B cell (primary cell): Measurements from ENCODE around the gene UBR2. TPM values are rescaled to one million over a fixed set of nuclear protein-coding genes. Genes with fewer than 3 reads are reported as not detected.

Experiments
- ATAC-seq: fragments of 200-7000 bp; cut with Tn5 transposase; one replicate; pipeline ENCODE4 v1.10.0; 2021; ENCODE audit warnings: low read depth, mild to moderate bottlenecking, moderate number of reproducible peaks, moderate library complexity
- CTCF ChIA-PET: fragments of 350-600 bp; sonication (Branson Sonifier 250); formaldehyde crosslinking; loops from one replicate; lab custom pipeline; 2021; ENCODE audit warnings: antibody characterized with exemption, inconsistent platforms; lab: Charles Lee
- POLR2A ChIA-PET: fragments of 350-600 bp; sonication (Branson Sonifier 250); formaldehyde crosslinking; loops from one replicate; lab custom pipeline; 2021; ENCODE audit warnings: antibody characterized with exemption; lab: Charles Lee
- DNase-seq: peaks from one replicate; pipeline ENCODE4 v3.0.0; 2013
- H2AFZ ChIP-seq: 2 replicates; pipeline ENCODE4 v1.6.1; 2012; ENCODE audit warnings: mild to moderate bottlenecking, low read depth, low read length; ENCODE audit not compliant: insufficient read depth, poor library complexity, severe bottlenecking
- H3K27ac ChIP-seq, 2 donors: 1 replicate in 1 of 2; 2 replicates in 1 of 2; pipeline ENCODE4 v1.5.1; 2012 to 2013; ENCODE audit warnings: low read length in 2 of 2, mild to moderate bottlenecking in 2 of 2, moderate library complexity in 1 of 2
- H3K27me3 ChIP-seq, 4 experiments: fragments of 200-600 bp in 1 of 4; sonication (generic) in 1 of 4; replicated peaks in 1 of 4; 1 replicate in 2 of 4; 2 replicates in 2 of 4; pipeline versions ENCODE4 v1.6.1 to v1.7.0; 2013 to 2016; ENCODE audit warnings: low read length in 3 of 4, mild to moderate bottlenecking in 2 of 4, mixed read lengths in 1 of 4, moderate library complexity in 1 of 4; ENCODE audit not compliant: insufficient read depth in 4 of 4, control insufficient read depth in 3 of 4; ENCODE audit errors: control extremely low read depth in 1 of 4
- H3K36me3 ChIP-seq, 2 experiments: replicated peaks in 1 of 2; 1 replicate in 1 of 2; 2 replicates in 1 of 2; pipeline versions ENCODE4 v1.6.1 to v1.7.1; 2013; ENCODE audit warnings: low read length in 1 of 2; ENCODE audit not compliant: insufficient read depth in 2 of 2, control insufficient read depth in 1 of 2; ENCODE audit errors: control extremely low read depth in 1 of 2, extremely low read depth in 1 of 2
- H3K4me1 ChIP-seq, 2 donors: fragments of 200-600 bp in 1 of 2; sonication (generic) in 1 of 2; 1 replicate in 1 of 2; 2 replicates in 1 of 2; pipeline versions ENCODE4 v1.5.1 to v1.6.1; 2013 to 2017; ENCODE audit warnings: low read length in 2 of 2; ENCODE audit not compliant: control insufficient read depth in 2 of 2, insufficient read depth in 2 of 2
- H3K4me2 ChIP-seq: replicated peaks from 2 replicates; pipeline ENCODE3; 2012; ENCODE audit warnings: mild to moderate bottlenecking, low read depth, low read length; ENCODE audit not compliant: poor library complexity, severe bottlenecking
- H3K4me3 ChIP-seq, 5 experiments: fragments of 200-600 bp in 1 of 5; sonication (generic) in 1 of 5; 1 replicate in 3 of 5; 2 replicates in 2 of 5; pipeline versions ENCODE4 v1.5.1 to v1.7.0; 2011 to 2016; ENCODE audit warnings: low read length in 4 of 5, mild to moderate bottlenecking in 4 of 5, low read depth in 2 of 5, control low read depth in 1 of 5, moderate library complexity in 1 of 5; ENCODE audit not compliant: insufficient read depth in 1 of 5; ENCODE audit errors: control extremely low read depth in 1 of 5, extremely low read depth in 1 of 5
- H3K79me2 ChIP-seq: fragments of 200-600 bp; sonication (generic); one replicate; pipeline ENCODE4 v1.6.0; 2016; ENCODE audit warnings: low read length; ENCODE audit not compliant: control insufficient read depth, insufficient read depth
- H3K9ac ChIP-seq: fragments of 200-600 bp; sonication (generic); 2 replicates; pipeline ENCODE4 v1.6.1; 2017; ENCODE audit warnings: mild to moderate bottlenecking, low read length, moderate library complexity
- H3K9me3 ChIP-seq, 3 donors: one replicate each; pipeline versions ENCODE4 v1.6.1 to v1.7.1; 2013; ENCODE audit warnings: low read length in 2 of 3; ENCODE audit not compliant: control insufficient read depth in 2 of 3, insufficient read depth in 1 of 3; ENCODE audit errors: control extremely low read depth in 1 of 3
- H4K20me1 ChIP-seq: 2 replicates; pipeline ENCODE4 v1.6.0; 2012; ENCODE audit warnings: mild to moderate bottlenecking, low read length; ENCODE audit not compliant: insufficient read depth, control insufficient read depth, poor library complexity, severe bottlenecking
- H3K27ac Mint-ChIP-seq: one replicate; pipeline ENCODE4 v1.8.0; 2021; ENCODE audit warnings: mixed read lengths
- H3K27me3 Mint-ChIP-seq: one replicate; pipeline ENCODE4 v1.8.0; 2021; ENCODE audit warnings: mixed read lengths
- H3K4me1 Mint-ChIP-seq: one replicate; pipeline ENCODE4 v1.8.0; 2021; ENCODE audit warnings: mixed read lengths
- H3K4me3 Mint-ChIP-seq: one replicate; pipeline ENCODE4 v1.8.0; 2021; ENCODE audit warnings: mixed read lengths
- H3K9me3 Mint-ChIP-seq: one replicate; pipeline ENCODE4 v1.8.0; 2022; ENCODE audit warnings: mixed read lengths; ENCODE audit not compliant: insufficient read depth
- CTCF ChIP-seq: fragments of 200-600 bp; IDR thresholded peaks from one replicate; pipeline ENCODE4 v1.8.0; 2022; ENCODE audit warnings: antibody characterized with exemption, mild to moderate bottlenecking
- EZH2 ChIP-seq: IDR thresholded peaks from 2 replicates; pipeline ENCODE4 v1.6.1; 2012; ENCODE audit warnings: borderline replicate concordance, low read depth, mild to moderate bottlenecking, moderate library complexity, low read length; ENCODE audit not compliant: insufficient read depth, poor library complexity, severe bottlenecking
- WGBS: methylation state at CpG from one replicate; pipeline ENCODE4 v1.1.5; 2013; ENCODE audit warnings: missing lambda C conversion rate; ENCODE audit not compliant: insufficient coverage; 5-methylcytosine and 5-hydroxymethylcytosine counted together
- intact Hi-C: fragments of 100-400 bp; cut with micrococcal nuclease; formaldehyde crosslinking; loops from one replicate; pipeline ENCODE4 v1.10.0; 2022
- polyA plus RNA-seq: library from polyadenylated mRNA; depleted of rRNA; stranded (reverse); fragments of >200 nt; gene quantifications from 2 replicates; pipeline ENCODE4 v1.2.3, GENCODE V29; 2012
- total RNA-seq, 2 donors: library from RNA; stranded (reverse); fragments of 120-200 nt in 1 of 2; gene quantifications; 1 replicate in 1 of 2; 2 replicates in 1 of 2; pipeline versions ENCODE4 v1.2.3 to v1.2.4, GENCODE V29; 2013 to 2022

The UBR2 gene
- total and polyA plus RNA-seq, 2 donors (not counting 1 experiment from before 2014, with no cell fraction given): 9.7 to 56.2 TPM

GRCh38 chr6:42688281-42688680 lies 124.5 kb downstream of the UBR2 start:
- Histone ChIP-seq H3K27ac (no peak overlapping the region), H3K4me1 (no peaks in the 10 kb centered on the region), H3K4me2 (no peak overlapping the region), H4K20me1 (no peaks in the 10 kb centered on the region), H3K9me3 (peaks cover 0 to 4% (median 0%) of the 10 kb centered on the region in 3 donors), H3K27me3 (no peaks in the 10 kb centered on the region), H2AFZ (no peak overlapping the region), H3K79me2 (no peaks in the 10 kb centered on the region), H3K4me3 (no peak overlapping the region), H3K9ac (no peak overlapping the region), H3K36me3 (peaks cover 14 to 79% of the 10 kb centered on the region in 2 experiments)
- Mint-ChIP-seq H3K4me3 (no peak overlapping the region), H3K4me1 (peaks cover 1% of the 10 kb centered on the region), H3K27ac (no peak overlapping the region), H3K9me3 (no peaks in the 10 kb centered on the region), H3K27me3 (no peaks in the 10 kb centered on the region)
- ATAC-seq (no peak), DNase-seq (no peak)
- ChIA-PET POLR2A (interaction anchor here (1.1 kb wide), 1 partner anchor 13 kb away, joined by 3 read pairs; no protein-coding TSS in a partner anchor), CTCF (interaction anchor here (1.4 kb wide), 1 partner anchor 26 kb away, joined by 4 read pairs; no protein-coding TSS in a partner anchor)
- TF ChIP-seq CTCF (no peak), EZH2 (no peak)
- WGBS: 92% methylated on average over 2 of the region's 3 CpGs
- intact Hi-C loops: no loop called here

- intact Hi-C loops: no loop called here
- Histone ChIP-seq H3K27ac (no peak overlapping the region), H3K27me3 (no peaks in the 10 kb centered on the region), H3K4me3 (no peak overlapping the region), H3K36me3 (peaks cover 12 to 73% of the 10 kb centered on the region in 2 experiments), H3K79me2 (no peaks in the 10 kb centered on the region), H3K9ac (no peak overlapping the region), H4K20me1 (no peaks in the 10 kb centered on the region), H3K4me1 (peaks cover 6 to 8% of the 10 kb centered on the region in 2 donors), H3K9me3 (peaks cover 0 to 4% (median 0%) of the 10 kb centered on the region in 3 donors), H3K4me2 (no peak overlapping the region), H2AFZ (no peak overlapping the region)
- H3K4me3 Mint-ChIP-seq: no peak overlapping the region
- H3K9me3 Mint-ChIP-seq: no peaks in the 10 kb centered on the region
- TF ChIP-seq EZH2 (no peak), CTCF (no peak)
- no peak for ATAC-seq
- POLR2A ChIA-PET: interaction anchor here (0.5 kb wide), 1 partner anchor 618 kb away, joined by 5 read pairs; no protein-coding TSS in a partner anchor
- H3K4me1 Mint-ChIP-seq: peaks cover 10% of the 10 kb centered on the region
- no peak overlapping the region for H3K27ac Mint-ChIP-seq
- CTCF ChIA-PET: interaction anchor here (1.4 kb wide), 1 partner anchor 27 kb away, joined by 4 read pairs; no protein-coding TSS in a partner anchor
- no peak for DNase-seq
- 90% methylated on average over 5 of the region's 7 CpGs for WGBS
- no peaks in the 10 kb centered on the region for H3K27me3 Mint-ChIP-seq
Measured at GRCh38 chr6:42689371-42689770, 125.5 kb downstream of the UBR2 start.
